Measurements from ENCODE around the gene GRIK5.
"Not testable (repeated sequence)": the region's sequence is repeated elsewhere in the genome, so short reads cannot be mapped to it uniquely, and the experiment has no call there.

The GRIK5 gene

DNA sequence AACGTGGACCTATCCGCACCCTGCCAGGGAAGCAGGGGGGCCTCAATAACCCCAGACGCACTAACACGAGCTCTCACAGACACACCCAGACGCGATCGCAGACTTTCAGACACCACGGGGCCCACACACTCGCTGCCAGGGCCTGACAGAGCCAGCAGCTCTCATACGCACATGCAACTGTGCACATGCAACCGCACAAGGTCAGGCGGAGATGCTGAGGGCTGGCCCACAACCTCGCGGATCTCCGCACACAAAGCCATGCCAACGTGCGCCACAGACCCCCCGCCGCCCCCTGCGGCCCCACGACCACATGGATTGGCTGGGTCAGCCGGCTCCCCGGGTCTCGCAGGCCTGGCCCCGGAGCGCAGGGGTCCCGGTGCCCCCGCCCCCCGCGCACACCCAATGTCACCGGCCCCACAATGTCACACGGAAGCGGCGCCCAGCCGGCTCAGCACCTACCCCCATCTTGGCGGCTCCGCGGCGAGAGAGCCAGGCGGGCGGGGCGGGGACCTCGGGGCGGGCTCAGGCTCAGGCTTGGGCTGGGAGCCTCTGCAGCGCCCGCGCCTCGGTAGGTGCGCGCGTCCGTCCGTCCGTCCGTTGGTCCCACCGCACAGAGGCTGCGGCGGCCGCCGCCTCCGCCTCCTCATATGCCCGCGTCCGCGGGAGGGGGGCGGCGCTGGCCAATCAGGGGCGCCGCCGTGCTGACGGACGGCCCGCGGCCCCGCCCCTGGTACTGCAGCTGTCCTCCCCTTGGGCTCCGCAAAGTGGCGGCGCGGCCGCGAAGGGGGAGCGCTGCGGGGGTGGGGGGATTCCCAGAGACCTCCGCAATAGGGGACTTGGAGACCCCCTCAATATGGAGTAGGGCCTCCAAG lies 76.2 kb downstream of the GRIK5 start, which contains the start of gene ATP1A3:
TSS of gene ATP1A3 (minus strand) at position 619 of the 872 bp plus-strand sequence. CDS start at position 465, 154 bp downstream.
- FAIRE-seq: no peak
- no peak for TF ChIP-seq CTCF (IDR thresholded peaks at IDR 0.05; ENCODE audit: insufficient read depth, missing control alignments)
- peak; percentile 93 for DNase-seq (ENCODE audit: insufficient read length, low spot score)

GRCh38 chr19:41991925-41992569 lies 78.0 kb downstream of the GRIK5 start:
- FAIRE-seq: not testable (repeated sequence)

DNA sequence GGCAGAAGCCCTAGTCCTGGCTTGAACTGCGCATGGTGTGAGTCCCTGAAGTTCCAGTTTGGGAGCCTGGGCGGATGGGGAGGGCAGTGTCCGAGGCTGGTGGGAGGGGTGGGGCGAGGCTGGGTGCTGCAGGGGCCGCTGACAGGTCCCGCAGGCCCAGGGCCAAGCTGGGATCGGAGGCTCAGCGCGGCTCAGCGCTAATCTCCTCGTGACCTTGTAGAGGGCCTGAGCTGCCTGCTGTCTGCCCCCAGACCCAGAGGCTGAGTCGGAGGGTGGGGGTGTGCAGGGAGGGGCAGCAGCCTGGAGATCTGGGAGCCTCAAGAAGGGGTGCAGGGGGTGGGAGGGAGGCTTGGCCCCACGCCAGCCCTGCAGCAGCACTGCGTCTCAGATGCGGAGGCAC lies 79.0 kb downstream of the GRIK5 start:
- FAIRE-seq: no peak
- DNase-seq (ENCODE audit: insufficient read length, low spot score): peak; percentile 76
- no peak for TF ChIP-seq CTCF (IDR thresholded peaks at IDR 0.05; ENCODE audit: insufficient read depth, missing control alignments)

More at GRCh38 chr19:41991925-41992569, 78.0 kb downstream of the GRIK5 start:
- DNase-seq (ENCODE audit: insufficient read length, low spot score): not testable (repeated sequence)

DNA sequence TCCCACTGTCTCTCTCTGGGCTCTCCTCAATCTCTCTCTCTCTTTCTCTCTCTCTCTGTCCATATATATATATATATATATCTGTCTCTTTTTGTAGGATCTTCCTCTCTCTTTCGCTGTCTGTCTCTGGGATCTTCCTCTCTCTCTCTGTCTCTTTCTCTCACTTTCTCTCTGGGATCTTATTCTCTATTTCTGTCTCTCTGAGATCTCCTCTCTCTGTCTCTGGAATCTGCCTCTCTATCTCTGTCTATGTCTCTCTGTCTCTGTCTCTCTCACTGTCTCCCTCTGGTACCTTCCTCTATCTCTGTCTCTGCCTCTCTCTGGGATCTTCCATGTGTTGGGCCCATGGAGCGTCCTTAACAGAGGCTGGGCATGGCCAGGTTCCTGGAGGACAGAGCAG lies 79.4 kb downstream of the GRIK5 start:
- FAIRE-seq: no peak
- TF ChIP-seq CTCF (IDR thresholded peaks at IDR 0.05; ENCODE audit: insufficient read depth, missing control alignments): no peak

GRCh38 chr19:41990028-41990427 lies 80.0 kb downstream of the GRIK5 start:
- DNase-seq (ENCODE audit: insufficient read length, low spot score) (no peak), FAIRE-seq (no peak)
- no peak for TF ChIP-seq CTCF (IDR thresholded peaks at IDR 0.05; ENCODE audit: insufficient read depth, missing control alignments)

More for the DNA sequence above, 79.4 kb downstream of the GRIK5 start:
- no peak for DNase-seq (ENCODE audit: insufficient read length, low spot score)

DNA sequence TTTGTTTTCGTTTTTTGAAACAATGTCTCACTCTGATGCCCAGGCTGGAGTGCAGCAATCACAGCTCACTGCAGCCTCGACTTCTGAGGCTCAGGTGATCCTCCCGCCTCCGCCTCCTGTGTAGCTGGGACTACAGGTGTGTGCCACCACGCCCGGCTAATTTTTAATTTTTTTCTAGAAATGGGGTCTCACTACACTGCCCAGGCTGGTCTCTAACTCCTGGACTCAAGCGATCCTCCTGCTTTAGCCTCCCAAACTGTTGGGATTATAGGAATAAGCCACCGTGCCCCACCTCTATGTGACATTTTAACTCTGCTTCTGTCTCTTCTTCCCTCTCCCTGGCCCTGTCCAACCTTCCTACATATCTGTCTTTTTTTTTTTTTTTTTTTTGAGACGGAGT lies 81.1 kb downstream of the GRIK5 start:
- FAIRE-seq (no peak), DNase-seq (ENCODE audit: insufficient read length, low spot score) (no peak)
- TF ChIP-seq CTCF (IDR thresholded peaks at IDR 0.05; ENCODE audit: insufficient read depth, missing control alignments): no peak

GRCh38 chr19:41987141-41987860 lies 82.7 kb downstream of the GRIK5 start:
- FAIRE-seq (no peak), DNase-seq (ENCODE audit: insufficient read length, low spot score) (no peak)
- no peak for TF ChIP-seq CTCF (IDR thresholded peaks at IDR 0.05; ENCODE audit: insufficient read depth, missing control alignments)
